Caco-2 (cell line): ENCODE data around the gene AK9. TPM values are rescaled to one million over a fixed set of nuclear protein-coding genes. Genes with fewer than 3 reads are reported as not detected.

Experiments used
- BruUV-seq: library from RNA; stranded (reverse); fragments of 400-500 nt; replicated peaks from 2 replicates; lab custom pipeline; 2021; lab: Mats Ljungman, UMichigan
- CTCF ChIA-PET: fragments of 300-600 bp; sonication (Branson Sonifier 250); formaldehyde crosslinking; loops from one replicate; lab custom pipeline; 2022; ENCODE audit warnings: antibody characterized with exemption; lab: Charles Lee
- POLR2A ChIA-PET: fragments of 300-600 bp; sonication (Branson Sonifier 250); formaldehyde crosslinking; loops from one replicate; lab custom pipeline; 2022; ENCODE audit warnings: antibody characterized with exemption; lab: Charles Lee
- DNase-seq, 2 experiments: peaks; one replicate each; pipeline versions ENCODE4 v3.0.0 to v3.0.0-alpha.2; 2020 to 2022
- H3K27me3 ChIP-seq: replicated peaks from 2 replicates; pipeline ENCODE4 v1.6.0; 2011; ENCODE audit warnings: low read length; ENCODE audit not compliant: control insufficient read depth, insufficient read depth
- H3K36me3 ChIP-seq: 2 replicates; pipeline ENCODE4 v1.5.1; 2011; ENCODE audit warnings: low read length; ENCODE audit not compliant: control insufficient read depth, insufficient read depth
- H3K4me1 ChIP-seq: fragments of 250-450 bp; sonication (Bioruptor Pico); 2 replicates; pipeline ENCODE4 v1.5.1; 2020; ENCODE audit warnings: mild to moderate bottlenecking
- H3K4me3 ChIP-seq: 2 replicates; pipeline ENCODE4 v1.5.1; 2011; ENCODE audit warnings: low read depth, mild to moderate bottlenecking, control low read depth, low read length
- H3K9me3 ChIP-seq: fragments of 250-450 bp; sonication (Bioruptor Pico); 2 replicates; pipeline ENCODE4 v1.5.1; 2020; ENCODE audit warnings: mild to moderate bottlenecking, moderate library complexity
- H3K27ac Mint-ChIP-seq: one replicate; pipeline ENCODE4 v1.8.0; 2022; ENCODE audit warnings: mixed read lengths; ENCODE audit not compliant: unreplicated experiment
- H3K27me3 Mint-ChIP-seq: one replicate; pipeline ENCODE4 v1.8.0; 2022; ENCODE audit warnings: mixed read lengths; ENCODE audit not compliant: insufficient read depth, unreplicated experiment
- H3K36me3 Mint-ChIP-seq: one replicate; pipeline ENCODE4 v1.8.0; 2022; ENCODE audit warnings: mild to moderate bottlenecking, mixed read lengths; ENCODE audit not compliant: insufficient read depth, unreplicated experiment
- H3K4me1 Mint-ChIP-seq: one replicate; pipeline ENCODE4 v1.8.0; 2022; ENCODE audit warnings: low read depth, mixed read lengths; ENCODE audit not compliant: unreplicated experiment
- H3K4me3 Mint-ChIP-seq: one replicate; pipeline ENCODE4 v1.8.0; 2022; ENCODE audit warnings: mild to moderate bottlenecking, moderate library complexity, mixed read lengths; ENCODE audit not compliant: unreplicated experiment
- H3K9me3 Mint-ChIP-seq: one replicate; pipeline ENCODE4 v1.8.0; 2022; ENCODE audit warnings: mixed read lengths; ENCODE audit not compliant: unreplicated experiment
- intact Hi-C: fragments of 100-400 bp; cut with micrococcal nuclease; formaldehyde crosslinking; loops from one replicate; pipeline ENCODE4 v1.10.0; 2022; ENCODE audit not compliant: unreplicated experiment
- total RNA-seq: library from RNA; stranded (reverse); gene quantifications from 2 replicates; pipeline ENCODE4 v1.2.3, GENCODE V29; 2022
- TF ChIP-seq, protein P1 (sequence below), 2 experiments: fragments of 200-600 bp in 1 of 2; IDR thresholded peaks; 1 replicate in 1 of 2; 2 replicates in 1 of 2; pipeline versions ENCODE4 v1.5.1 to v1.8.0; 2011 to 2022; ENCODE audit warnings: antibody characterized with exemption in 1 of 2, control low read depth in 1 of 2, inconsistent platforms in 1 of 2, low read depth in 1 of 2, low read length in 1 of 2, mild to moderate bottlenecking in 1 of 2, moderate library complexity in 1 of 2; ENCODE audit not compliant: insufficient read depth in 1 of 2, severe bottlenecking in 1 of 2, unreplicated experiment in 1 of 2

AK9 gene
- total RNA-seq, 1 experiment from 2014 or later: 3.4 TPM

DNA sequence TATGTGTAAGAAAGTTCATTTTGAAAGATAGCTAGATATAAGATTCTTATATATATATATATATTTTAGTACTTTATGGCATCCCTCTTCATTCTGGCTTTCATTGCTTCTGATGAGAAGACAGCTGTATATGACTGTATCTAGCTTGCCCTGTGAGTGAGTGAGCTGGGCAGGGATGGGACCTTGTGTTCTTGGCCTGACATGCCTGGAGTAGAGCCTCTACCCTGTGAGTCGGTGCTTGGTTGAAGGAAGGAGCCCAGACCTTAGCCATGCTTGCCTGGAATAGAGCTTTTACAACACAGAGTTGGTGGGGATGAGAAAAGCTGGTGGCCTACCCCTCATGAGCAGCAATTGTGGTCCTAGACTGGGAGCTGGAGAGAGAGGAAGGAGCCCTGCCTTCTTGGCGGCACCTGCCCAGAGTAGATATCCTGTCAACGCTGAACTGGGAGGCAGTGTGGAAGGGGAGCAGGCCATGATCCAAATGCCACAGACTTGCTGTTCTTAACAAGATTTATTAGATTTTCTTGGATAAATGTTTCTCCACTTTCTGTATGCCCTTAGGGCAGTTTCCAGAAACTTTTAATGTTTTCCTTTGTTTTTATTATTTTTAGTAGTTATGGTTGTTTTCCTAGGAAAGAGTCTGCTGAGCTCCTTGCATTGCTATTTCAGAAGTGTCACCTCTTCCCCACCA, 31.7 kb upstream of the AK9 start:
- Histone ChIP-seq H3K4me1 (peaks cover under 1% of the 10 kb centered on the region; the same call in 1 of the 2 replicates), H3K27me3 (no peaks in the 10 kb centered on the region), H3K9me3 (no peaks in the 10 kb centered on the region), H3K36me3 (no peaks in the 10 kb centered on the region), H3K4me3 (no peak overlapping the region)
- Mint-ChIP-seq H3K9me3 (peaks cover 5% of the 10 kb centered on the region), H3K4me3 (no peak overlapping the region), H3K27ac (no peak overlapping the region), H3K36me3 (peaks cover 7% of the 10 kb centered on the region), H3K27me3 (no peaks in the 10 kb centered on the region), H3K4me1 (no peaks in the 10 kb centered on the region)
- no peak for DNase-seq
- ChIA-PET CTCF (no interaction called here), POLR2A (no interaction called here)
- intact Hi-C loops: no loop called here
- TF ChIP-seq, protein P1, sequence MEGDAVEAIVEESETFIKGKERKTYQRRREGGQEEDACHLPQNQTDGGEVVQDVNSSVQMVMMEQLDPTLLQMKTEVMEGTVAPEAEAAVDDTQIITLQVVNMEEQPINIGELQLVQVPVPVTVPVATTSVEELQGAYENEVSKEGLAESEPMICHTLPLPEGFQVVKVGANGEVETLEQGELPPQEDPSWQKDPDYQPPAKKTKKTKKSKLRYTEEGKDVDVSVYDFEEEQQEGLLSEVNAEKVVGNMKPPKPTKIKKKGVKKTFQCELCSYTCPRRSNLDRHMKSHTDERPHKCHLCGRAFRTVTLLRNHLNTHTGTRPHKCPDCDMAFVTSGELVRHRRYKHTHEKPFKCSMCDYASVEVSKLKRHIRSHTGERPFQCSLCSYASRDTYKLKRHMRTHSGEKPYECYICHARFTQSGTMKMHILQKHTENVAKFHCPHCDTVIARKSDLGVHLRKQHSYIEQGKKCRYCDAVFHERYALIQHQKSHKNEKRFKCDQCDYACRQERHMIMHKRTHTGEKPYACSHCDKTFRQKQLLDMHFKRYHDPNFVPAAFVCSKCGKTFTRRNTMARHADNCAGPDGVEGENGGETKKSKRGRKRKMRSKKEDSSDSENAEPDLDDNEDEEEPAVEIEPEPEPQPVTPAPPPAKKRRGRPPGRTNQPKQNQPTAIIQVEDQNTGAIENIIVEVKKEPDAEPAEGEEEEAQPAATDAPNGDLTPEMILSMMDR (IDR thresholded peaks at IDR 0.05; ENCODE audit: insufficient read depth in 1 of 2, low read depth in 1 of 2, low read length in 1 of 2, severe bottlenecking in 1 of 2, unreplicated experiment in 1 of 2): no peak
- BruUV-seq: no TSS peak

GRCh38 chr6:109722011-109722410, 31.0 kb upstream of the AK9 start:
- Histone ChIP-seq H3K27me3 (no peaks in the 10 kb centered on the region), H3K9me3 (no peaks in the 10 kb centered on the region), H3K36me3 (no peaks in the 10 kb centered on the region), H3K4me3 (no peak overlapping the region), H3K4me1 (no peaks in the 10 kb centered on the region)
- CTCF ChIA-PET: no interaction called here
- POLR2A ChIA-PET: no interaction called here
- DNase-seq: no peak
- Mint-ChIP-seq H3K4me3 (no peak overlapping the region), H3K36me3 (peaks cover 7% of the 10 kb centered on the region), H3K4me1 (no peaks in the 10 kb centered on the region), H3K27me3 (no peaks in the 10 kb centered on the region), H3K9me3 (peaks cover 5% of the 10 kb centered on the region), H3K27ac (no peak overlapping the region)
- TF ChIP-seq, protein P1 (IDR thresholded peaks at IDR 0.05; ENCODE audit: insufficient read depth in 1 of 2, low read depth in 1 of 2, low read length in 1 of 2, severe bottlenecking in 1 of 2, unreplicated experiment in 1 of 2): no peak
- intact Hi-C loops: no loop called here
- BruUV-seq: no TSS peak

- TF ChIP-seq, protein P1 (IDR thresholded peaks at IDR 0.05; ENCODE audit: insufficient read depth in 1 of 2, low read depth in 1 of 2, low read length in 1 of 2, severe bottlenecking in 1 of 2, unreplicated experiment in 1 of 2): no peak
- DNase-seq: no peak
- no peaks in the 10 kb centered on the region for H3K4me1 ChIP-seq
- Mint-ChIP-seq H3K4me1 (no peaks in the 10 kb centered on the region), H3K36me3 (peaks cover 7% of the 10 kb centered on the region), H3K9me3 (peaks cover 3% of the 10 kb centered on the region), H3K27ac (no peak overlapping the region), H3K27me3 (no peaks in the 10 kb centered on the region), H3K4me3 (no peak overlapping the region)
- H3K9me3 ChIP-seq: no peaks in the 10 kb centered on the region
- intact Hi-C loops: no loop called here
- no peak overlapping the region for H3K4me3 ChIP-seq
- POLR2A ChIA-PET: no interaction called here
- no peaks in the 10 kb centered on the region for H3K36me3 ChIP-seq
- no peaks in the 10 kb centered on the region for H3K27me3 ChIP-seq
- CTCF ChIA-PET: interaction anchor here (1.0 kb wide), 1 partner anchor 319 kb away, joined by 4 read pairs; no protein-coding TSS in a partner anchor
- BruUV-seq: no TSS peak
These were observed 29.3 kb upstream of the AK9 start for GRCh38 chr6:109720311-109720710.
